Lower leg skin (tissue), 4 donors: ENCODE data around the gene ANKS4B. TPM values are rescaled to one million over a fixed set of nuclear protein-coding genes. Genes with fewer than 3 reads are reported as not detected.
"Not testable (repeated sequence)": the region's sequence is repeated elsewhere in the genome, so short reads cannot be mapped to it uniquely, and the experiment has no call there.

Experiments
- DNase-seq, 2 donors: peaks; one replicate each; pipeline ENCODE4 v3.0.0-alpha.2; 2019; ENCODE audit warnings: low spot score in 2 of 2
- H3K4me3 ChIP-seq: fragments of 200-600 bp; sonication (generic); 2 replicates; pipeline ENCODE4 v1.5.1; 2017; ENCODE audit warnings: mild to moderate bottlenecking, low read depth; ENCODE audit not compliant: poor library complexity, severe bottlenecking
- CTCF ChIP-seq, 3 donors: fragments of 450-650 bp; IDR thresholded peaks; one replicate each; pipeline ENCODE4 v1.5.1; 2016; ENCODE audit warnings: antibody characterized with exemption in 3 of 3, mild to moderate bottlenecking in 3 of 3, moderate library complexity in 2 of 3
- POLR2A ChIP-seq, 2 donors: fragments of 450-650 bp; IDR thresholded peaks; one replicate each; pipeline ENCODE4 v1.6.1; 2016 to 2017; ENCODE audit warnings: antibody characterized with exemption in 2 of 2, mild to moderate bottlenecking in 1 of 2, moderate library complexity in 1 of 2
- WGBS, 2 donors: methylation state at CpG; one replicate each; pipeline ENCODE4 v1.1.5; 2018; 5-methylcytosine and 5-hydroxymethylcytosine counted together
- intact Hi-C: fragments of 100-400 bp; cut with DNase I; formaldehyde crosslinking; loops from one replicate; pipeline ENCODE4 v1.15.0; 2023; ENCODE audit warnings: low total_unique reads
- total RNA-seq, 4 donors: library from RNA; depleted of rRNA; stranded (reverse); fragments of >200 nt; gene quantifications; one replicate each; pipeline ENCODE4 v1.1.0, GENCODE V29; 2016

ANKS4B gene
- total RNA-seq, 4 donors from 2014 or later = 0.13 TPM; not detected in 3

GRCh38 chr16:21281698-21282389 lies 48.3 kb downstream of the ANKS4B start:
- 86 to 87% methylated on average over 7 of the region's 7 CpGs for WGBS, 2 donors
- intact Hi-C loops = no loop called here
- TF ChIP-seq POLR2A (IDR thresholded peaks at IDR 0.05) (no peak), CTCF (IDR thresholded peaks at IDR 0.05) (no peak)
- peak in 1 of 2 donors; percentile 39 for DNase-seq
- H3K4me3 ChIP-seq = no peak overlapping the region

- intact Hi-C loops = no loop called here
- WGBS, 2 donors = 3 to 4% methylated on average over 47 to 48 of the region's 67 CpGs
- no peak overlapping the region for H3K4me3 ChIP-seq
- DNase-seq = peak in 1 of 2 donors; percentile 87
- TF ChIP-seq CTCF (IDR thresholded peaks at IDR 0.05) = no peak
- no peak for TF ChIP-seq POLR2A (IDR thresholded peaks at IDR 0.05)
Observed at GRCh38 chr16:21283521-21284289, 50.2 kb downstream of the ANKS4B start.

GRCh38 chr16:21284414-21284813 lies 50.9 kb downstream of the ANKS4B start:
- TF ChIP-seq CTCF (IDR thresholded peaks at IDR 0.05) = no peak
- TF ChIP-seq POLR2A (IDR thresholded peaks at IDR 0.05) = no peak
- WGBS, 2 donors = 82 to 89% methylated on average over 4 of the region's 4 CpGs
- no peak overlapping the region for H3K4me3 ChIP-seq
- intact Hi-C loops = no loop called here
- no peak for DNase-seq

GRCh38 chr16:21285314-21285713 lies 51.8 kb downstream of the ANKS4B start:
- no peak overlapping the region for H3K4me3 ChIP-seq
- TF ChIP-seq CTCF (IDR thresholded peaks at IDR 0.05) (no peak), POLR2A (IDR thresholded peaks at IDR 0.05) (no peak)
- no peak for DNase-seq
- 47 to 49% methylated on average over 1 of the region's 1 CpG for WGBS, 2 donors
- intact Hi-C loops = no loop called here

GRCh38 chr16:21289789-21290188 lies 56.3 kb downstream of the ANKS4B start:
- 96 to 98% methylated on average over 3 of the region's 3 CpGs for WGBS, 2 donors
- H3K4me3 ChIP-seq, DNase-seq, intact Hi-C loops: not testable (repeated sequence)

- peak overlapping the region; percentile 71 for H3K4me3 ChIP-seq
- intact Hi-C loops = no loop called here
Observed at GRCh38 chr16:21300309-21301167, 67.0 kb downstream of the ANKS4B start.

More at GRCh38 chr16:21300309-21301167, 67.0 kb downstream of the ANKS4B start:
- 0% methylated on average over 36 of the region's 36 CpGs for WGBS, 2 donors
- peak in 1 of 3 donors; percentile 91 for TF ChIP-seq CTCF (IDR thresholded peaks at IDR 0.05)
- no peak for TF ChIP-seq POLR2A (IDR thresholded peaks at IDR 0.05)
- DNase-seq = peak; percentile 98 to 99
